Peyer's patch (tissue), 4 donors: ENCODE measurements around the gene KIAA2012.

Experiments used
- POLR2A ChIP-seq, 2 donors: fragments of 450-650 bp; IDR thresholded peaks; one replicate each; pipeline ENCODE4 v1.5.1; 2017; ENCODE audit warnings: antibody characterized with exemption in 2 of 2, mild to moderate bottlenecking in 2 of 2, moderate library complexity in 2 of 2
- TF ChIP-seq, protein P1 (sequence below), 6 experiments: fragments of 450-650 bp in 4 of 6; fragments of 200-600 bp in 2 of 6; sonication (generic) in 1 of 6; IDR thresholded peaks; one replicate each; pipeline ENCODE4 v1.5.1; 2017 to 2019; ENCODE audit warnings: antibody characterized with exemption in 6 of 6, mild to moderate bottlenecking in 3 of 6, moderate library complexity in 1 of 6

- TF ChIP-seq, protein P1, sequence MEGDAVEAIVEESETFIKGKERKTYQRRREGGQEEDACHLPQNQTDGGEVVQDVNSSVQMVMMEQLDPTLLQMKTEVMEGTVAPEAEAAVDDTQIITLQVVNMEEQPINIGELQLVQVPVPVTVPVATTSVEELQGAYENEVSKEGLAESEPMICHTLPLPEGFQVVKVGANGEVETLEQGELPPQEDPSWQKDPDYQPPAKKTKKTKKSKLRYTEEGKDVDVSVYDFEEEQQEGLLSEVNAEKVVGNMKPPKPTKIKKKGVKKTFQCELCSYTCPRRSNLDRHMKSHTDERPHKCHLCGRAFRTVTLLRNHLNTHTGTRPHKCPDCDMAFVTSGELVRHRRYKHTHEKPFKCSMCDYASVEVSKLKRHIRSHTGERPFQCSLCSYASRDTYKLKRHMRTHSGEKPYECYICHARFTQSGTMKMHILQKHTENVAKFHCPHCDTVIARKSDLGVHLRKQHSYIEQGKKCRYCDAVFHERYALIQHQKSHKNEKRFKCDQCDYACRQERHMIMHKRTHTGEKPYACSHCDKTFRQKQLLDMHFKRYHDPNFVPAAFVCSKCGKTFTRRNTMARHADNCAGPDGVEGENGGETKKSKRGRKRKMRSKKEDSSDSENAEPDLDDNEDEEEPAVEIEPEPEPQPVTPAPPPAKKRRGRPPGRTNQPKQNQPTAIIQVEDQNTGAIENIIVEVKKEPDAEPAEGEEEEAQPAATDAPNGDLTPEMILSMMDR (IDR thresholded peaks at IDR 0.05) = peak; percentile 64 to 94 (median 84)
- no peak for TF ChIP-seq POLR2A (IDR thresholded peaks at IDR 0.05)
Observed at GRCh38 chr2:202178346-202178958, 105.4 kb downstream of the KIAA2012 start.
